GM13976 (cell line): ENCODE data around the gene PLCL2.

Source experiments
- DNase-seq: peaks from one replicate; pipeline ENCODE4 v3.0.0; 2012; ENCODE audit warnings: low spot score
- CTCF ChIP-seq: IDR thresholded peaks from 2 replicates; pipeline ENCODE4 v1.5.1; 2012; ENCODE audit warnings: borderline replicate concordance, mild to moderate bottlenecking; ENCODE audit not compliant: insufficient read depth; ENCODE audit errors: extremely low read depth, missing control alignments, control extremely low read depth
- in situ Hi-C: fragments of 300-500 bp; cut with MboI; formaldehyde crosslinking; loops from one replicate; pipeline ENCODE4 v1.12.0; 2022; ENCODE audit warnings: low sequenced_read_pairs, mixed read lengths, inconsistent platforms; ENCODE audit not compliant: unreplicated experiment

The PLCL2 gene

GRCh38 chr3:16987141-16987540 lies 102.4 kb downstream of the PLCL2 start:
- no peak for DNase-seq
- no peak for TF ChIP-seq CTCF
- in situ Hi-C loops: no loop called here

GRCh38 chr3:16990163-16990562 lies 105.4 kb downstream of the PLCL2 start:
- no peak for TF ChIP-seq CTCF
- in situ Hi-C loops: no loop called here
- DNase-seq: no peak

- in situ Hi-C loops: no loop called here
- no peak for DNase-seq
- TF ChIP-seq CTCF: no peak
Measured at GRCh38 chr3:16992198-16992597, 107.4 kb downstream of the PLCL2 start.

DNA sequence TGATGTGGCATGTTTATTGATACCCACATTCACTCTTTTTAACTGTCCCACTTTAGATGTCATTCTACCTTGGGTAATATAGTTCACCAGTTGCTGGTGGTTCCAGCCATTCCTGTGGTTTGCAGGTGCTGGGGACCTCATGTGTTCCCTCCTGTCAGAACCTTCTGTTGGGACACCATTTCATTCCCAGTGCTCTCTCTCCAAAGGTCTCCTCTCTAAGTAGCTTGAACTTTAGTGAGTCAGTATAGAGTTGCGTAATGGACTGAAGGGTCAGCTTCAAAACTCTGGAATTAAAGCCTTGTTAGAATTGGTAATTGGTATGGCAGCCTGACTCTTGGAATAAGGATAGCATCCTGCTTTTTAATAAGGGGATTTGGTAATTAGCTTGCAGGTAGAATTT lies 108.5 kb downstream of the PLCL2 start:
- DNase-seq: no peak
- no peak for TF ChIP-seq CTCF
- in situ Hi-C loops: no loop called here

DNA sequence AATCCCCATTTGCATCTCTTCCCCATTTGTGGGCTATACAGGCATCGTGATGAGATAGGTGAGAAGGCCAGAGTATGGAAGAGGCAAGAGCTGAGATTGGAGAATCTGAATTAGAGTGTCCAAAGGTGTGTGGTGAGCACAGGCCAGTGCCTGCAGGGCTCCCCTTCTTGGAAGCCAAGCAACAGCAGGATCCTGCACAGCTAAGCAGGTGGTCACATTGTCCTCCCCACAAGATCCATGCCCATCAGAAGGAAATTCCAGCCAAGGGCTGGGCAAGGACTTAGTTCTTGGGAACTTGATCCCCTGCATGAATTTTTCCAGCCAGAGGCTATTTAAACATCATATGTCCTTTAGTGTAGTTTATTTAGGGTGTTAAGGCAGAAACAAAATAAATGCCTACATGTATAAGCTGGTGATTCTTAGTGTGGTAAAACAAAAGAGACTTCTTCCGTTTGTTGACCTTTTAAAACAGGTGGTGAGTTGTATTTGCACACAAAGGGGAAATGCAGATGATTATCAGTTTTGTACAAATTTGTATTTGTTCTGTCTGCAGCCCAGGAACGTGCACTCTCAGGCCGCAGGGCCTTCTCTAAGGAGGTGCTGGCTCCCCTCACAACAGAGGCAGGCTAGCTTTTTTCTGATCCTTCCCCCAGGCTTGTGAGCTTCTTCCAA lies 110.2 kb downstream of the PLCL2 start:
- in situ Hi-C loops: no loop called here
- no peak for DNase-seq
- no peak for TF ChIP-seq CTCF

- in situ Hi-C loops: no loop called here
- no peak for TF ChIP-seq CTCF
- DNase-seq: no peak
Measured at GRCh38 chr3:16995601-16996000, 110.8 kb downstream of the PLCL2 start.

GRCh38 chr3:16998236-16998923 lies 113.6 kb downstream of the PLCL2 start:
- no peak for DNase-seq
- in situ Hi-C loops: no loop called here
- no peak for TF ChIP-seq CTCF
